GM21619 (cell line): Measurements from ENCODE around the gene BCAR1.
A peak's percentile ranks its signal among the peaks of the same experiment; 100 is the strongest.
"Not testable (repeated sequence)": the region's sequence is repeated elsewhere in the genome, so short reads cannot be mapped to it uniquely, and the experiment has no call there.

ENCODE experiments used
- ATAC-seq: cut with Tn5 transposase; IDR thresholded peaks from one replicate; pipeline ENCODE4 v1.9.1; 2021; ENCODE audit not compliant: unreplicated experiment

The BCAR1 gene

DNA sequence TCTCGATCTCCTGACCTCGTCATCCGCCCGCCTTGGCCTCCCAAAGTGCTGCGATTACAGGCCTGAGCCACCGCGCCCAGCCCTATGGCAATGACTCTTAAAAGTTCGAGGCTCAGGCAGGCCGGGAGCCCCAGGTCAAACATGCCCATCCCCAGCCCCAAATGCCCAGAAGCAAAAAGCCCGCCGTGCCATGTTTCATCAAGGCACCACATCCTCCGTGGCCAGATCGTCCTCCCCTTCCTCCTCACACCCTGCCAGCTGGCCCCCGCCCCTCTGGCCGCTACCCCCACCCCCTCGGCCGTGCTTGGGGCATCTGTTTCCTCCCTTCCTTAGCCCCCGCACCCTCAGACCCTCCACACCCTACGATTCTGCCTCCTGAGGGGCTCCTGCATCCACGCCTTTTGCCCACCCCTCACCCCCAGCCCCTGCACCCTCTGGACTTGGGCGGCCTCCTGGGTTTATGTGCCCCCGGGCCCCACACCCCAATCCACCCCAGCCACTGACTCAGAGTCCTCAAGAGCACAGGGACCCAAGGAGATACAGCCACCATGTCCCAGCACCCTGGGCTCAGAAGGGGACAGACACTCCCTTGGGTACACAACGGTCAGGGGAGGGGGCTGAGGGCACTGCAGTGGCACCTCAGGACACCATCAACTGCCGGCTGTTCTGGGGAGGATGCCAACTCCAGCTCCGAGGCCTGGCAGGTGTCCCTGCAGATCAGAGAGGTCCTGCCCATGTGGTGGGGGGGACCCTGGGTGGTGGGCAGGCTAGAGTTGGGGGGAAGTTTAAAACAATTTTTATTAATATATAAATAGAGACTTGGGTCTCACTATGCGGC, 25.5 kb downstream of the BCAR1 start:
- ATAC-seq = no peak

DNA sequence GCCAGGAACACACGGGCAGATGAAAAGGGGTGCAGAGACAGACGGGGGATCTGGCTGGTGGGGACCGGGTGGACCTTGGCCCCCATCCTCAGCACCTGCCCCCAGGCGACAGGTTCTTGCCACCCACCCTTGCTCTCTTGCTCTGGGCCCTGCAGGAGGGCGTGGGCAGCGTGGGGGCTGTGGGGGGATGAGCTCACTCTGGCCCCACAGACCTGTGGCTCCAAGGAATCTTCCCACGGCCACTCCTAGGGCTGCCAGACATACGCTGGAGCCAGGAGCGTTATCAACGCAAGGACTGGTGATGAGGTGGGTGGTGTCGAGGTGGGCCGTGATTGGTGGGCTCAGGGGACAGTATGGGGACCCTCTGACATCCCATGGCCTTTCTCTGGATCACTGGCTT, 26.3 kb downstream of the BCAR1 start:
- ATAC-seq = no peak

DNA sequence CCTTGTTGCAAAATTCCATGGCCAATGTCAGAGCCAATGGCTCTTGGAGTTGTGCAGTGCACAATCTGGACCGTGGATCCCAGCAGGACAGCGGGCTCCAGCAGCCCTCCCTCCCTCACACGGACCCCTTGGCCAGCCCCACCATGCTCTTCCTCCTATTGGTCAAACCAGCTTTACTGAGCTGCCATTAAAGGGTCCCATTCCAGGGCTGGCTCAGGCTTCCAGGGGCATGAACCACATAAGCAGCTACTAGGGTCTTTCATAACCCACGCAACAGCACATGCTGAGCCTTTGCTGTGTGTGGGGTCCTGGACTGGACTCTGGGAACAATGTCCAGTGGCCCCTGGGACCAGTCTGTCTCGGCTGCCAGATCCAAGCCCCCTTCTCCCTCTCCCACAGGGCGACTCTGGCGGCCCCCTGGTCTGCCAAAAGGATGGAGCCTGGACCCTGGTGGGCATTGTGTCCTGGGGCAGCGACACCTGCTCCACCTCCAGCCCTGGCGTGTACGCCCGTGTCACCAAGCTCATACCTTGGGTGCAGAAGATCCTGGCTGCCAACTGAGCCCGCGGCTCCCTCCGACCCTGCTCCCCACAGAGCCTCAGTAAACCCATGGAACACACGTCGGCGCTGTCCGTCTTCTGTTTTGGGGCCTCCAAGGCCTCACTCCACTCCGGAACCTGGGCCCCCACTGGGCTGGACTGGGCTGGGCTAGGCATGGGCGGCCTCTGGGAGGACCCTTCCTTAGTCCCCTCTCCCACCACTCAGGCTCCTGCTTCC, 26.9 kb downstream of the BCAR1 start:
- ATAC-seq = no peak

DNA sequence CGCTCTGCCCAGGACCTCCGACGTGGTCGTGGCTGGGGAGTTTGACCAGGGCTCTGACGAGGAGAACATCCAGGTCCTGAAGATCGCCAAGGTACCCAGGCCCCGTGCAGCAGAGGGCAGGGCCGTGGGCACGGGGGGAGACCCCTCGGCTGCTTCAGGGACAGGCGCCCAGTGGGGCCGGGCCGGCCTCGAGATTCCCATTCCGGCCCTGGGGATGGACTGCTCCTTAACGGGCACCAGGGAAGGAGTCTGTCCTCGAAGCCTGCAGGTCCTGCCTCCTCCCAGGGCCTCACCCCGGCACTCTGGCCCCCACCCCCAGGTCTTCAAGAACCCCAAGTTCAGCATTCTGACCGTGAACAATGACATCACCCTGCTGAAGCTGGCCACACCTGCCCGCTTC, 28.3 kb downstream of the BCAR1 start:
- not testable (repeated sequence) for ATAC-seq

DNA sequence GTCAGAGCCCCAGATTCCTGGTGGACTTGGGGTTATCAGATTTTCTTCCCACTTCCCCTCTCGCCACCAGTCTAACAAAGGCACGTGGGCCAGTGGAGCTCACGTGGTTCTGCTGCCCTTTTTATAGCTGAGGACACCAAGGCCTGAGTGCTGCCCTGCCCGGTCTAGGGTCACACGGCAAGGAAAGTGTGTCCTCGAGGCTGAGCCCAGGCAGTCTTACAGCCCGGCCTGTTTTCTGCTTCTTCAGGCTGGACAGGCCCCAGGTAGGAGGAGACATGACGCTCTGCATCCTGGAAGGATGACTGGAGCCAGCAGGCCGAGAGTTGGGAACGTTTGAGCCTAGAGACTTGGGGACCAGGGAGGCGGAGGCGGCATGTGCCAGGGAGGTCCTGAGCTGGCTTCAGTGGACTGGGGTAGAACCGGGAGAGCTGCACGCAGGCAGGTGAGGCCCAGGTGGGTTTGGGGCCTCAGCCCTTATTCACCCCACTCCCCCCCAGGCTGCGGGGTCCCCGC, 29.1 kb downstream of the BCAR1 start:
- no peak for ATAC-seq

DNA sequence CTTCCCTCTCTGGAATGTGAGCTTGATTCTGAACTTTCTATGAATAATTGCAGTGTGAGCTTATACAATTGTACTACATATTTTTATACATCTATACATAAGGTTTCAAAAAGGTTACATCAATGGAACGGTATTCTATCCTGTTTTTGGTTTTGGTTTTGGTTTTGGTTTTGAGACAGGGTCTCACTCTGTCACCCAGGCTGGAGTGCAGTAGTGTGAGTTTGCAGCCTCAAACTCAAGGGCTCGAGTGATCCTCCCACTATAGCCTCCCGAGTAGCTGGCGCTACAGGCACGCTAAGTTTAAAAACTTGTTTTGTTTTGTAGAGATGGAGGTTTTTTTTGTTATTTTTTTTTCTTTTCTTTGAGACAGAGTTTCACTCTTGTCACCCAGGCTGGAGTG, 31.6 kb downstream of the BCAR1 start:
- ATAC-seq = no peak

DNA sequence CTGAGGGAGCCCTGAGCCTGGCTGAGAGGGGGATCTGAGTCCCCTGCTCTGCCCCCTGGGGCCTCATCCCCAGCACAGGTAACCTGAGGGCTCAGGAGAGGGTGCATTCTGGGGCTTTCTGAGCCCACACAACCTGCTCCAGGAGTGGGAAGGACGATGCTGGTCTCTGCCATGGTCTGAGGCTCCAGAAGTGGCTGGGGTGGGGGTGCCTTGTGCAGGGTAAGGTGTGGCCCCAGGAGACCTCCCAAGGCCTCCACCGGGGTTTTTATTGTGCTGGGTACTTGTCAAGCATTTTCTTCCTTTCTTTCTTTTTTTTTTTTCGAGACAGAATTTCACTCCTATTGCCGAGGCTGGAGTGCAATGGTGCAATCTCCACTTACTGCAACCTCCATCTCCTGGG, 32.3 kb downstream of the BCAR1 start:
- no peak for ATAC-seq

DNA sequence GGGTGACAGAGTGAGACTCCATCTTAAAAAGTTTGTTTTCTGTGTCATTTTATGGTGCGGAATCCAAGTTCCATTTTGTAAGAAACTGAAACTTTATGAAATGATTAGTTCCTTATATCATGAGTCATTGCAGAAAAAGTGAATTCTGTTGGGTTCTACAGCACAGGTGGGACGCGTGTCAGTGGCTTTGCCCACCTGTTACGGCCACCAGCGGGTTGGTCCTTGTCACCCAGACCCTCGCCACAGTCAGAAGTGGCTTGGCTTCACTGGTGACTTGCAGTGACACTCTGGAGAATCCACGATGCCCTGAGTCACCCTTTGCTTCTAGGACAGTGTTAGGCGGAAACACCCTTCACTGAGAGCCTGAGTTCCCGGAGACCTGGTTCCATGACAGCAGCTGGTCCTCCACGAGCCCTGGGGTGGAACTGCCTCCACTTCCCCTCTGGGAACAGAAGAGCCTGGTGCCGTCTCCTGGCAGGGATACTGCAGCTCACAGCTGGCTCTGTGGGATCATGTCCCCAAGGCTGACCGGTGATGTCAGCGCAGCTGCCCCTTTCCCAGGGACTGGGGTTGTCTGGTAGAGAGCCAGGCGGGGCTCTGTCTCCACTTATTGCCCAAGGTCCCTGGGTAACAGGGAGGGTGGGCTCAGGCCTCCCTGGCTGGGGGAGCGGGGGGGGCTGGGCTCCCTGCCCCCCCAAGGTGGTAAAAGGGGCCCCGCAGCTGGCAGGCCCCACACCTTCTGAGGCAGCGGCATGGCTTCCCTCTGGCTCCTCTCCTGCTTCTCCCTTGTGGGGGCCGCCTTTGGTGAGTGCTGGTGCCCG, 33.0 kb downstream of the BCAR1 start, which contains the start of gene CTRB1:
CTRB1 (plus strand) TSS at position 733 of the 821 bp plus-strand sequence; CDS start at position 753, 20 bp downstream.
- ATAC-seq = peak; percentile 72

DNA sequence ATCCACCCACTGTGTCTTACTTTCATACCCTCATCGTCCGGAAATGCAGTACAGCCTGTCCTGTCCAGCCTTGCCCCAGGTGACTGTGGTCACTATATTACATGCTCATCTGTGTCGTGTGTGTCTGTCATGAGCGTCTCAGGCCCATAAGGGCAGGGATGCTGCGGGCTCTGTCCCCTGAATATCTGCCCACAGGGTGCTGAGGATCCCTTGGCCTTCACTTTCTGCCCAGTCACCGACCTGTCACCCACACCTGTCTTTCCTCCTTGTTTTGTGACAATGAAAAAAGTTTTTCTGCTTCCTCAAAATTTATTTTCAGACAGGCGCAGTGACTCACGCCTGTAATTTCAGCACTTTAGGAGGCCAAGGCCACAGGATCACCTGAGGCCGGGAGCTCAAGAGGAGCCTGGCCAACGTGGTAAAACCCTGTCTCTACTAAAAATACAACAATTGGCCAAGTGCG, 34.0 kb downstream of the BCAR1 start:
- ATAC-seq = no peak

DNA sequence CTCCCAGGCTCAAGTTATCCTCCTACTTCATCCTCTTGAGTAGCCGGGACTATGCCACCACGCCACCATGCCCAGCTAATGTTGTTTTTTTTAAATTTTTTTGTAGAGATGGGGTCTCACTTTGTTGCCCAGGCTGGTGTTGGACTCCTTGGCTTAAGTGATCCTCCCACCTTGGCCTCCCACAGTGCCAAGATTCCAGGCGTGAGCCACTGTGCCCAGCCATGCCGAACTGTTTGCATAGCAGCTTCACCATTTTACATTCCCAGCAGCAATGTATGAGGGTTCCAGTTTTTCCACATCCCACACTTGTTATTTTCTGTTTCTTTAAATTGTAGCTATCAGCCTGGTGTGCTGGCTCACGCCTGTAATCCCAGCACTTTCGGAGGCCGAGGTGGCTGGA, 34.8 kb downstream of the BCAR1 start:
- no peak for ATAC-seq

DNA sequence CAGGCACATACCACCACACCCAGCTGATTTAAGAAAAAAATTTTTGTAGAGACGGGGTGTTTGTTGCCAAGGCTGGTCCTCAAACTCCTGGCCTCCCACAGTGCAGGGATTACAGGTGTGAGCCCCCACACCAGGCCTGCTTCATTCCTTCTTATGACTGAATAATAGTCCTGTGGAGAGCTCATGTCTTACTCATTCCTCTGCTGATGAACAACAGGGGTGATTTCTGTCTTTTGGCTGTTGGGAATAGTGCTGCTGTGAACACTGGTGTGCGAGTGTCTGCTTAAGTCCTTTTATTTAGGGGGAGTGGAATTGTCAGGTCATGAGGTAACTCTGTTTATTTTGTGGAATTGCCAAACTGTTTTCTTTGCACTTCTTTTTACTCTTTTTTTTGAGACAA, 35.3 kb downstream of the BCAR1 start:
- ATAC-seq = no peak

DNA sequence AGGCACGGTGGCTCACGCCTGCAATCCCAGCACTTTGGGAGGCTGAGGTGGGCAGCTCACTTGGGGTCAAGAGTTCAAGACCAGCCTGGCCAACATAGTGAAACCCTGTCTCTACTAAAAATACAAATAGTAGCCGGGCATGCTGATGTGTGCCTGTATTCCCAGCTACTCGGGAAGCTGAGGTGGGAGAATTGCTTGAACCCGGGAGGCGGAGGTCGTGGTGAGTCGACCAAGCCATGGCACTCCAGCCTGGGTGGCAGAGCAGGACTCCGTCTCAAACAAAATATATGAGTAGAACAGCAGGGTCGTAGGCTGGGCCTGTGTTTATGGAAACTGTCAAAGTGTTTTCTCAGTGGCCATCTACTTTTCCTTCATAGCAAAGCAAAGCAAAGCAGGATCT, 40.1 kb downstream of the BCAR1 start:
- not testable (repeated sequence) for ATAC-seq

DNA sequence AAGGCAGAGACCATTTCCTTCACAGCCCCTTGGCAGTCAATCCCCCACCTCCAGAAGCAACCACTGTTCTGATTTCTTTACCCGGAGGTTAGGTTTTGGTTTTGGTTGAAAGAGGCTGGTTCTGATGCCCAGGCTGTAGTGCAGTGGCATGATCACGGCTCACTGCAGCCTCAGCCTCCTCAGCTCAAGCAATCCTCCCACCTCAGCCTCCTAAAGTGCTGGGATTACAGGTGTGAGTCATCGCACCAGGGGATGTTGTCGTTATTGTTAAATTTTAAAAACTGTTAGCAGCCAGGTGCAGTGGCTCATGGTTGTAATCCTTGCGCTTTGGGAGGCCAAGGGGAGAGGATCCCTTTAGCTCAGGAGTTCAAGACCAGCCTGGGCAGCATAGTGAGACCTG, 41.5 kb downstream of the BCAR1 start:
- no peak for ATAC-seq

DNA sequence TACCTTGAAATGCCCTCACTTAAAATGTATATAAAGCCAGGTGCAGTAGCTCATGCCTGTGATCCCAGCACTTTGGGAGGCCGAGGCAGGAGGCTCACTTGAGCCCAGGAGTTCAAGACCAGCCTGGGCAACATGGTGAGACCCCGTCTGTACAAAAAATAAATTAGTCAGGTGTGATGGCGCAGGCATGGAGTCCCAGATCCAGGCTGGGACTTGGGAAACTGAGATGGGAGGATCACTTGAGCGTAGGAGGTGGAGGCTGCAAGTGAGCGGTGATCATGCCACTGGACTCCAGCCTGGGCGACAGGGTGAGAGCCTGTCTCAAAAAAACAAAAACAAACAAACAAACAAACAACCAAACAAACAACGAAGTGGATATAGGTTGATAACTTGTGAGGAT, 41.9 kb downstream of the BCAR1 start:
- ATAC-seq = not testable (repeated sequence)

DNA sequence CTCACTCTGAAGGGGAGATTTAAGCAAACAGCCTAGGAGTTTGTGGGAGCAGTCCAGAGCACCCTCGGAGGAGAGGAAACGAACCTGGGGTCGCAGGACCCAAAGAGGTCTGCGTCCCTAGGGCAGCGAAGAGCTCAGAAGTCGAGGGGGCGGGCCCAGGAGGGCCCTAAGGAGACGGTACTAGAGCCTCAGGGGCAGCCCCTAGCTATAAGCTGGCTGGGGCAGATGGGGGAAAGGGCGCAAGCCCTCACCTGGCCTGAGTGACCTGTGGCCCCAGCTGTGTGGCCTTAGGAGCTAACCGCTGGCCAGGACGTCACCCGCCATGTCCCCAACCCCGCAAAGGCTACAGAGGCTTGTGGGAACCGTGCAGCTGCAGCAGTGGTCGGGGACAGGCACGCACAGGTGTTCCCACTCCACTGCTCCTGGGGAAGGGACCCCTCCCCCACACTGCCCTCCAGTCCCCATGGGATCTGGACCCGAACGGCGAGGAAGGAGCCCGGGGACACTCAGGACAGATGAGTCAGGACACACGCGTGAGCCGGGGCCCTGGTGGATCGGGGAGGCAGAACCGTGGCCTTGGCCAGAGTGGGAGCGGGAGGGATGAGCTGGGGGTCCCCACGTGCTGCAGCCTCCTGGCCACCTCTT, 42.4 kb downstream of the BCAR1 start:
- no peak for ATAC-seq

DNA sequence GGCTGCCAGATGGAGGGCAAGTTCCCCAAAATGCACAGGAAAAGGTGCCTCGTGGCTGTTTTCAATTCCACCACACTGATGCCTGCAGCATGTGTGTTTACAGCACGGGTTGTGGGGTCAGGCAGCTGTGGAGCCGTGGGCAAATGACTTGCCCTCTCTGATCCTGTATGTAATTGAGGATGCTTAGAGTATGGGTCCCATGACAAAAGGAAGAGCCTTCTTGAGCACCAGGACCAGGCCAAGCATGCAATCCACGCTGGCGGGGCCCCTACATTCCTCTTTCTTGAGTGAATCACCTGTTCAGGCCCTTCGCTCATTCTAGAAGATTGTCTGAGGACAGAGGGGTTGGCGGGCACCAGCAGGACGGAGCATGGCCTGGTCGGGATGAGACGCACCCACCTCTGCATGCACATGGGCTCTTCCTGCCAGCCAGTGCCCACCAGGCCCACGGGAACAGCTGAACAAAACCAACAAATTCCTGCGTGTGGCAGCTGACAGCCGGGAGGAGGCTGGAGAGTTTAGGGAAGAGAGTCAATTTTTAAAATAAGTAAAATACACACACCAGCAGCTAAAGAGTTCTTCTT, 43.1 kb downstream of the BCAR1 start:
- no peak for ATAC-seq

DNA sequence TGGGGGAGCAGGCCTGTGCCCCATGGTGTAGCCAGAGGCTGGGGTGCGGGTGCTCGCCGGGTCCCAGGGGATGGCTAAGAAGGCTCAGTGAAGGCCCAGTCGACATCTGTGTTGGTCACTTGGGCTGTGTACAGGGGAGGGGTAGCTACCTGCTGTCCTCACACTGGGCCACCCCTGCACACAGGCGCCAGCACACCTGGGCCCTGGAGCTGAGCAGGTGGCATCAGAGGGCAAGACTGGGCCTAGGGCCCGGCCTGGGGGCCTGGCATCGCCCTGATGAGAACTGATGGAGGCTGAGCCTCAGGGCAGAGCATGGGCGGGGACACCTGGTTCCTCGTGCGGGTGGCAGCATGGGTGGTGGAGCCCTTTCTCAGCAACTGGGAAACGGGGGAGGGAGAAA, 43.6 kb downstream of the BCAR1 start:
- no peak for ATAC-seq

DNA sequence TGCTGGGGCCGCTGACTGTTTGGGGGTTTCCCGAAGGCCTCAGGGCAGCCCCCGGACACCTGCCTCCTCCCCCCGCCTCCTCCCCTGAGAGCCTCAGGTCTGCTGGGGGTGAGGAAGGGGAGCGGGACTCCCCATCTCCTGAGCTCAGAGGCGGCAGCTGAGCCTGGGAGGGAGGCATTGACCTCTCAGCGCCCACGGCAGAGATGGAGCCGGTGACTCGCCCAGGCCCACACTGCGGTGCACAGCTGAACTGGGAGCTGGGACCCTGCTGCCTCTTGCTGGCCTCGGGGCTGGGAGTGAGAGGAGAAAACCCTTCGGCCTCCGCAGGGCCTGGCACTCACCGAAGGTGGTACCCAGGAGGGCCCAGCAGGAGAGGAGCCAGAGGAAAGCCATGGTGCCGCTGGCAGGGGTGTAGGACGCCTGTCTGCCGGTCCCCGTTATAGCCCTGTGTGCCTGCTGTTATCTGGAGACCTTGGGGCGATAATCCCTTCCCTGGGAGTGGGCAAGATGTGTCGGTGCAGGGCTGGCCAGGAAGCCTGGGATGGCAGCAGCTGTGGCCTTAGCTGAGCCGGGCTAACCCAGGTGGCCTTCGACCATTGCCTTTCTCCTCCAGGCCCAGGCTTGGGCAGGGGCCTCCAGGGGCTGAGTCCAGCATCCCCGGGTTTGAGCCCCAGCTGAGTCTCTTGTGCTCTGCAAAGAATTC, 44.5 kb downstream of the BCAR1 start, which contains the start of gene CTRB2:
CTRB2 (minus strand) TSS at position 413 of the 703 bp plus-strand sequence; CDS start at position 393, 20 bp downstream.
- ATAC-seq = no peak

DNA sequence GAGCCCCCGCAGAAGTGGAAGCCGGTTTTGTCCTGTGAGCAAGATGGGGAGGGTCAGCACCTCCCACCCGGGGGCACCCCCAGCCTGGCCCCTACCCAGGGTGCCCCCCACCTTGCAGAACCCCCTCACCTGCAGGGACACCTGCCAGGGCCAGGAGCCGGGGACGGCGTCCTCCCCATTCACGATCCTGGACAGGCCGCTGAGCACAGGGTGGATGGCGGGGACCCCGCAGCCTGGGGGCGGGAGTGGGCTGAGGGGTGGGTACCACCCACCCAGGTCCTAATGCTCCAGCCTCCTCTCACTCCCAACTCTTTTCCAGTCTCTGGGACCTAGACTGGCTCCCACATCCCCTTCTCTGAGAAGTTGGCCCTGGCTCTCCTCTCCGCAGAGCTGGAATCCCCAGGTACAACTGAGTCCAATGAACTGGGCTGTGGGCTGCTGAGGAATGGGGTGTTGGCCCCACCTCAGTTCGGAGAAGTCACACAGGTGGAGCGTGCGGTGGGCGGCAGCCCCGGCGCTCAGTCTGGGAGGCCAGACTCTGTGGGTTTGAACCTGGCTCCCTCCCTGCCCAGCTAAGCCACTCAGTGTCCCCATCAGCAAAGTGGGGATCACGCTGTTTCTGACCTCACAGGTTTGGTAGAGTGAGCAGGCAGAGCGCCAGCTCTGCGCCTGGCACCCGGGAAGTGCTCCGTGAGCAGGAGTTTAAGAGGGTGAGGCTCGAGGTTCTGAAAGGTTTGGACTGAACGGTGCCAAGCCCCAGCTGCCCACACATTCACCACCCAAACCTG, 45.3 kb downstream of the BCAR1 start:
- ATAC-seq = not testable (repeated sequence)
